Calu3 (cell line): Measurements from ENCODE around the gene PDRG1. TPM values are rescaled to one million over a fixed set of nuclear protein-coding genes. Genes with fewer than 3 reads are reported as not detected.

Source experiments
- BruUV-seq: library from RNA; stranded (reverse); fragments of 400-500 nt; replicated peaks from 2 replicates; lab custom pipeline; 2021; lab: Mats Ljungman, UMichigan
- CTCF ChIA-PET: fragments of 300-600 bp; sonication (Branson Sonifier 250); formaldehyde crosslinking; loops from one replicate; lab custom pipeline; 2022; ENCODE audit warnings: antibody characterized with exemption; lab: Charles Lee
- DNase-seq: peaks from one replicate; pipeline ENCODE4 v3.0.0; 2022
- H3K27ac Mint-ChIP-seq: one replicate; pipeline ENCODE4 v1.8.0; 2022; ENCODE audit warnings: mixed read lengths; ENCODE audit not compliant: unreplicated experiment
- H3K27me3 Mint-ChIP-seq: one replicate; pipeline ENCODE4 v1.8.0; 2022; ENCODE audit warnings: mixed read lengths; ENCODE audit not compliant: unreplicated experiment
- H3K36me3 Mint-ChIP-seq: one replicate; pipeline ENCODE4 v1.8.0; 2022; ENCODE audit warnings: mild to moderate bottlenecking, moderate library complexity, mixed read lengths; ENCODE audit not compliant: insufficient read depth, unreplicated experiment
- H3K4me1 Mint-ChIP-seq: one replicate; pipeline ENCODE4 v1.8.0; 2022; ENCODE audit warnings: mild to moderate bottlenecking, low read depth, mixed read lengths; ENCODE audit not compliant: unreplicated experiment
- H3K4me3 Mint-ChIP-seq: one replicate; pipeline ENCODE4 v1.8.0; 2022; ENCODE audit warnings: mild to moderate bottlenecking, low read depth, moderate library complexity, mixed read lengths; ENCODE audit not compliant: unreplicated experiment
- H3K9me3 Mint-ChIP-seq: one replicate; pipeline ENCODE4 v1.8.0; 2022; ENCODE audit warnings: low read depth, mixed read lengths; ENCODE audit not compliant: unreplicated experiment
- intact Hi-C: fragments of 100-400 bp; cut with micrococcal nuclease; formaldehyde crosslinking; loops from one replicate; pipeline ENCODE4 v1.10.0; 2022; ENCODE audit not compliant: unreplicated experiment
- total RNA-seq: library from RNA; stranded (reverse); gene quantifications from 2 replicates; pipeline ENCODE4 v1.2.3, GENCODE V29; 2022
- TF ChIP-seq, protein P1 (sequence below): fragments of 200-600 bp; IDR thresholded peaks from one replicate; pipeline ENCODE4 v1.8.0; 2022; ENCODE audit warnings: antibody characterized with exemption; ENCODE audit not compliant: unreplicated experiment

The PDRG1 gene
- total RNA-seq, 1 experiment from 2014 or later, result 24.5 TPM

DNA sequence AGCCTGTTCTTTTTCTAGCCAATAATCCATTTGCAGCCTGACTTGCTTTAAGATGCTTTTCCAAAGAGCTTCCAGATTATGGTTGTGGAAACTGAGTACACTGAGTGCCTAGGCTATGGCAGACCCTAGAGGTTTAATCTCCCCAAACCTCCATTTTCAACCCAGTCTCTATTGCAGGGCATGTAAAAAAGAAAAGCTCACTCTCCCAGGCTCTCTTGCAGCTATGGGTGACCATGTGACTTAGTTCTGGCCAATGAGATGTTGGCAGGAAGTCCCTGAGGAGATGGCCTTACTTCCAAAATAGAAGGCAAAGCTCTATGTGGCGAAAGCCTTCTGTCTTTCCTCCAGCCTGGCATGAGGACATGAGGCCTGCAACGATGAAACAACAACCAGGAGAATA is 3.8 kb downstream of the PDRG1 start:
- intact Hi-C loops, result no loop called here
- CTCF ChIA-PET, result no interaction called here
- TF ChIP-seq, protein P1, sequence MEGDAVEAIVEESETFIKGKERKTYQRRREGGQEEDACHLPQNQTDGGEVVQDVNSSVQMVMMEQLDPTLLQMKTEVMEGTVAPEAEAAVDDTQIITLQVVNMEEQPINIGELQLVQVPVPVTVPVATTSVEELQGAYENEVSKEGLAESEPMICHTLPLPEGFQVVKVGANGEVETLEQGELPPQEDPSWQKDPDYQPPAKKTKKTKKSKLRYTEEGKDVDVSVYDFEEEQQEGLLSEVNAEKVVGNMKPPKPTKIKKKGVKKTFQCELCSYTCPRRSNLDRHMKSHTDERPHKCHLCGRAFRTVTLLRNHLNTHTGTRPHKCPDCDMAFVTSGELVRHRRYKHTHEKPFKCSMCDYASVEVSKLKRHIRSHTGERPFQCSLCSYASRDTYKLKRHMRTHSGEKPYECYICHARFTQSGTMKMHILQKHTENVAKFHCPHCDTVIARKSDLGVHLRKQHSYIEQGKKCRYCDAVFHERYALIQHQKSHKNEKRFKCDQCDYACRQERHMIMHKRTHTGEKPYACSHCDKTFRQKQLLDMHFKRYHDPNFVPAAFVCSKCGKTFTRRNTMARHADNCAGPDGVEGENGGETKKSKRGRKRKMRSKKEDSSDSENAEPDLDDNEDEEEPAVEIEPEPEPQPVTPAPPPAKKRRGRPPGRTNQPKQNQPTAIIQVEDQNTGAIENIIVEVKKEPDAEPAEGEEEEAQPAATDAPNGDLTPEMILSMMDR, result no peak
- Mint-ChIP-seq H3K4me1 (peaks cover 20% of the 10 kb centered on the region), H3K36me3 (peaks cover 53% of the 10 kb centered on the region), H3K9me3 (no peaks in the 10 kb centered on the region), H3K4me3 (no peak overlapping the region), H3K27ac (no peak overlapping the region), H3K27me3 (peaks cover 7% of the 10 kb centered on the region)
- no TSS peak for BruUV-seq
- no peak for DNase-seq

DNA sequence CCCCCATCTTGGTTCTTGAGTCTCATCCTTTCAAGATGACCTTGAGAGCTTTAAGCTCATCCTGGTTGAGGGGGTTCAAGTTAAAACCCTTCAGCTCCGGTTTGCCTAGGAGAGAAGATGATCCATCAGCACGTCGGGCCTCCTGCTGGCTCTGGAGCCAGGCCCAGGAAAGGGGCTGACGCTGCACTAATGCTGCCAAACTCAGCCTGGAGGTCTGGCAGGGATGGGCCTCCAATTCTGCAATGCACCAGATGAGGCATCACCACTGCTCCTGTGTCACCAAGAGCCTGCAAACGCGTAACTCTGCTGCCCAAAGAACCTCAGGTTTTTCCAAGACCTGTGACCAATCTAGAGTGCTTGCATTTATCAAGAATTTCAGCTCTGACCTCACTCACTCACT is 6.1 kb downstream of the PDRG1 start:
- CTCF ChIA-PET, result no interaction called here
- peaks cover 39% of the 10 kb centered on the region for H3K36me3 Mint-ChIP-seq
- BruUV-seq, result no TSS peak
- no peak for DNase-seq
- H3K9me3 Mint-ChIP-seq, result no peaks in the 10 kb centered on the region
- H3K4me1 Mint-ChIP-seq, result peaks cover 11% of the 10 kb centered on the region
- no peaks in the 10 kb centered on the region for H3K27me3 Mint-ChIP-seq
- H3K27ac Mint-ChIP-seq, result no peak overlapping the region
- H3K4me3 Mint-ChIP-seq, result no peak overlapping the region
- intact Hi-C loops, result no loop called here
- TF ChIP-seq, protein P1, result no peak

DNA sequence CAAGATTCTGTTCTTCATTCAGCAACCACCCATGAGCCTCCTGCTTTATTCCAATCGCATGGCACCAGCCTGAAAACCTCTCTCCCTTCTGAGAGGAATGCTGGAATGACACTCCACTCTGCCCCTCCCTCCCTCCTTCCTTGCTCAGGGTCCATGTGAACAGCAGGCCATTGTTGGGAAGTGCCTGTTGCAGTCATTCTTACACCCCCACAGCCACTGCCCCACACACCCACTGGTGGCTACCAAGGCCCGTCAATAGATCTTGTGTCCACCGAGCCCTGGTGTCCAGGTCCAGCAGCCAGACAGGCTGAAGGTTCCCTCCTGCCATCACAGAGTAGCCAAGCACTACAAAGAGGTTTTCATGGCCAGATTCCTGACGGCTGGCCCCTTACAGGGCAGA is 6.5 kb downstream of the PDRG1 start:
- CTCF ChIA-PET, result no interaction called here
- no peak overlapping the region for H3K27ac Mint-ChIP-seq
- H3K36me3 Mint-ChIP-seq, result peaks cover 38% of the 10 kb centered on the region
- no peaks in the 10 kb centered on the region for H3K27me3 Mint-ChIP-seq
- peaks cover 7% of the 10 kb centered on the region for H3K4me1 Mint-ChIP-seq
- TF ChIP-seq, protein P1, result no peak
- intact Hi-C loops, result no loop called here
- H3K4me3 Mint-ChIP-seq, result no peak overlapping the region
- BruUV-seq, result no TSS peak
- DNase-seq, result no peak
- H3K9me3 Mint-ChIP-seq, result no peaks in the 10 kb centered on the region

DNA sequence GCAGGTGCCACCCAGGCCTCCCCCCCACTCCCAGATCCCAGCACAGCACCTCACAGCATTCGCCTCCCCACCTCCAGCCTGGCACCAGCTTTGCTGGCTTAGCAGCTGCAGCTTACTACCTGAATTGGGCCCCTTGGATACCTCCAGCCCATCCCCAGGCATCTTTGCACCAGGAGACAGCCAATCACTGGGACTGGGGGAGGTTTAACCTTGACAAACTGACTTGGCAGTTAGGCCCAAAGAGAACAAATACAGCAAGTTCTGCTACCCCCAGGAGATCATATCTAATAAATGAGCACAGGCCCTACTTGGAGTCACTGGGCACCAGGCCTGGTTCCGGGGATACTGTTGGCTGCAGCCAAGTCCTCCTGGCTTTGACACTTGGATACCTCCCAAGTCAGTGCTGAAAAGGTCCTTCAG is 8.8 kb downstream of the PDRG1 start:
- TF ChIP-seq, protein P1, result no peak
- DNase-seq, result no peak
- H3K27me3 Mint-ChIP-seq, result no peaks in the 10 kb centered on the region
- CTCF ChIA-PET, result interaction anchor here (1.0 to 1.1 kb wide), 2 partner anchors 9 to 111 kb away, joined by 3 to 5 read pairs; partner anchors contain the start of gene PDRG1
- H3K4me1 Mint-ChIP-seq, result no peaks in the 10 kb centered on the region
- H3K9me3 Mint-ChIP-seq, result no peaks in the 10 kb centered on the region
- H3K4me3 Mint-ChIP-seq, result no peak overlapping the region
- BruUV-seq, result no TSS peak
- intact Hi-C loops, result no loop called here
- H3K36me3 Mint-ChIP-seq, result peaks cover 21% of the 10 kb centered on the region
- H3K27ac Mint-ChIP-seq, result no peak overlapping the region
